KMS-11 (cell line): ENCODE results near the gene DTNB.

Experiments used
- H2AFZ ChIP-seq: fragments of 200-600 bp; sonication (generic); 2 replicates; pipeline ENCODE4 v1.6.1; 2016; ENCODE audit warnings: antibody characterized with exemption, mixed run types, low read depth
- H3K27ac ChIP-seq: fragments of 200-600 bp; sonication (generic); 2 replicates; pipeline ENCODE4 v1.6.1; 2016; ENCODE audit warnings: mild to moderate bottlenecking, mixed run types
- H3K27me3 ChIP-seq: fragments of 200-600 bp; sonication (generic); 2 replicates; pipeline ENCODE4 v1.6.1; 2017; ENCODE audit warnings: mild to moderate bottlenecking, low read depth, mixed run types, moderate library complexity; ENCODE audit not compliant: insufficient read depth
- H3K36me3 ChIP-seq: fragments of 200-600 bp; sonication (generic); 2 replicates; pipeline ENCODE4 v1.6.1; 2017; ENCODE audit warnings: mild to moderate bottlenecking, mixed run types; ENCODE audit not compliant: insufficient read depth
- H3K4me1 ChIP-seq: fragments of 200-600 bp; sonication (generic); 2 replicates; pipeline ENCODE4 v1.6.1; 2016; ENCODE audit warnings: mild to moderate bottlenecking, low read depth, mixed run types; ENCODE audit not compliant: poor library complexity, severe bottlenecking
- H3K4me2 ChIP-seq: fragments of 200-600 bp; sonication (generic); 2 replicates; pipeline ENCODE4 v1.7.0; 2016; ENCODE audit warnings: mild to moderate bottlenecking, mixed run types
- H3K4me3 ChIP-seq: fragments of 200-600 bp; sonication (generic); IDR thresholded peaks from 2 replicates; pipeline ENCODE4 v1.6.1; 2017; ENCODE audit warnings: low read depth, low read length, mixed read lengths; ENCODE audit not compliant: insufficient read depth
- H3K79me2 ChIP-seq: fragments of 200-600 bp; sonication (generic); 2 replicates; pipeline ENCODE4 v1.6.1; 2016; ENCODE audit warnings: low read depth, mixed run types; ENCODE audit not compliant: insufficient read depth
- H3K9ac ChIP-seq: fragments of 200-600 bp; sonication (generic); 2 replicates; pipeline ENCODE4 v1.6.1; 2016; ENCODE audit warnings: mild to moderate bottlenecking, mixed run types
- H4K20me1 ChIP-seq: fragments of 200-600 bp; sonication (generic); 2 replicates; pipeline ENCODE4 v1.6.1; 2016; ENCODE audit warnings: mild to moderate bottlenecking, mixed run types; ENCODE audit not compliant: insufficient read depth
- TF ChIP-seq, protein P1 (sequence below): fragments of 200-600 bp; sonication (generic); conservative IDR thresholded peaks from 2 replicates; pipeline ENCODE4 v1.6.1; 2017; ENCODE audit warnings: low read depth, mild to moderate bottlenecking, antibody characterized with exemption, low read length, moderate library complexity, mixed read lengths

Gene DTNB

DNA sequence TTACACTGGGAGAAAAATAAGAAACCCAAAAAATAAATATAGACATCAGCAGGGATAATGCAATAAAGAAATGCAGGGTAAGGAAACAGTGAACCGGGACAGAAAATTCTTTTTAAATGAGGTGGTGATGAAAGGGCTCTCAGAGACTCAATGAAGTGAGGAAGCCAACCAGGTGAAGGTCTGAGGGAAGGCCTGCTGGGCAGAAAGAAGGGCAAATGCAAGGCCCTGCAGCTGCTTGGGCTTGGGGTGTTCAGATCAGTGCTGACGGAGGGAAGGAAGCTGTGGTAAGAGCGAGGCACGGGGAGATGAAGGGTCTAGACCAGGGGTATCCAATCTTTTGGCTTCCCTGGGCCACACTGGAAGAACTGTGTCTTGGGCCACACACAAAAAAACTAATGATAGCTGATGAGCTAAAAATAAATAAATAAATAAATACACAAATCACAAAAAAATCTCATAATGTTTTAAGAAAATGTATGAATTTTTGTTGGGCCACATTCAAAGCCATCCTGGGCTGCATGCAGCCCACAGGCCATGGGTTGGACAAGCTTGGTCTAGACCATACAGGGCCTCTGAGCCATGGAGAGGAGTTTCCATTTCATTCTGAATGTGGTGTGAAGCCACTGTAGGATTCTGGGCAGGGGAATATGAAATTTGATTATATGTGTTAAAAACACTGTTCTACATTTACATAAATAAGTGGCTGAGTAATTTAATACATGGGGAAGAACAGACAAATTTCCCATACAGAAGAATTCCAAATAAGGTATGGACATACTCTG, 235.3 kb downstream of the DTNB start:
- H3K4me2 ChIP-seq: no peak overlapping the region
- H3K36me3 ChIP-seq: no peaks in the 10 kb centered on the region
- TF ChIP-seq, protein P1, sequence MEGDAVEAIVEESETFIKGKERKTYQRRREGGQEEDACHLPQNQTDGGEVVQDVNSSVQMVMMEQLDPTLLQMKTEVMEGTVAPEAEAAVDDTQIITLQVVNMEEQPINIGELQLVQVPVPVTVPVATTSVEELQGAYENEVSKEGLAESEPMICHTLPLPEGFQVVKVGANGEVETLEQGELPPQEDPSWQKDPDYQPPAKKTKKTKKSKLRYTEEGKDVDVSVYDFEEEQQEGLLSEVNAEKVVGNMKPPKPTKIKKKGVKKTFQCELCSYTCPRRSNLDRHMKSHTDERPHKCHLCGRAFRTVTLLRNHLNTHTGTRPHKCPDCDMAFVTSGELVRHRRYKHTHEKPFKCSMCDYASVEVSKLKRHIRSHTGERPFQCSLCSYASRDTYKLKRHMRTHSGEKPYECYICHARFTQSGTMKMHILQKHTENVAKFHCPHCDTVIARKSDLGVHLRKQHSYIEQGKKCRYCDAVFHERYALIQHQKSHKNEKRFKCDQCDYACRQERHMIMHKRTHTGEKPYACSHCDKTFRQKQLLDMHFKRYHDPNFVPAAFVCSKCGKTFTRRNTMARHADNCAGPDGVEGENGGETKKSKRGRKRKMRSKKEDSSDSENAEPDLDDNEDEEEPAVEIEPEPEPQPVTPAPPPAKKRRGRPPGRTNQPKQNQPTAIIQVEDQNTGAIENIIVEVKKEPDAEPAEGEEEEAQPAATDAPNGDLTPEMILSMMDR: no peak
- no peak overlapping the region for H3K4me3 ChIP-seq
- no peaks in the 10 kb centered on the region for H3K79me2 ChIP-seq
- H4K20me1 ChIP-seq: no peaks in the 10 kb centered on the region
- H3K9ac ChIP-seq: no peak overlapping the region
- H3K4me1 ChIP-seq: peaks cover 3% of the 10 kb centered on the region
- no peak overlapping the region for H2AFZ ChIP-seq
- no peak overlapping the region for H3K27ac ChIP-seq
- H3K27me3 ChIP-seq: no peaks in the 10 kb centered on the region

DNA sequence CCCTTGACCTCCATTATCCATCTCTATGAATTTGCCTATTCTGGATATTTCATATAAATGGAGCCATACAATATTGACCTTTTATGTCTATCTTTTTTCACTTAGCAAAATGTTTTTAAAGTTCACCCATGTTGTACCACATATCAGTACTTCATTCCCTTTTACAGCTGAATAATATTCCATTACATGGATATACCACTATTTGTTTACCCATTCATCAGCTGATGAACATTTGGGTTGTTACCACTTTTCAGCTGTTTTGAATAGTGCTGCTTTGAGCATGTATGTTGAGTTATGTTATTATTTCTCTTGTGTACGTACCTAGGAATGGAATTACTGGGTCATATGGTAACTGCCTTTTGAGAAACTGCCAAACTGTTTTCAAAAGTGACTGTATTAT, 238.0 kb downstream of the DTNB start:
- H3K4me3 ChIP-seq: no peak overlapping the region
- H3K36me3 ChIP-seq: no peaks in the 10 kb centered on the region
- H3K27me3 ChIP-seq: no peaks in the 10 kb centered on the region
- H3K4me1 ChIP-seq: peaks cover 30% of the 10 kb centered on the region
- no peak overlapping the region for H3K4me2 ChIP-seq
- H3K27ac ChIP-seq: no peak overlapping the region
- no peak overlapping the region for H2AFZ ChIP-seq
- no peaks in the 10 kb centered on the region for H3K79me2 ChIP-seq
- no peak overlapping the region for H3K9ac ChIP-seq
- no peaks in the 10 kb centered on the region for H4K20me1 ChIP-seq
- TF ChIP-seq, protein P1: no peak

DNA sequence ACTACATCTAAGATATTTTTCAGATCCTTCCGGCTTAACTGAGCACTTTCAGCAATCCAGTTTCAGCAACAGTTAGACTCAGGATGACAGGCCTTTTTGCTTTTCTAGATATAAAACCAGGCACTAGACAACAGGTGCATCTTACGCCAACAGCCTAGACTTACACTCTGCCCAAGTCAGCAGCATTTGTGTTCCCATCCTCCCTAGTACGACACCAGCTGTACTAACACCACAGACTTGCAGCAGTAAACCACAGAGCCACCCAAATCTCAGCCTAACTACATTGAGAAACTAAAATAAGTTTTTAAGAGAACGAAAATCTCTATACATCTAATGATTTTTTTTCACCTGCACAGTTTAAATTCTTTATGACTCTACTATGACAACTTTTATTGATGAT, 241.8 kb downstream of the DTNB start:
- H4K20me1 ChIP-seq: no peaks in the 10 kb centered on the region
- H3K4me2 ChIP-seq: peak overlapping the region; percentile 51
- no peaks in the 10 kb centered on the region for H3K27me3 ChIP-seq
- H3K4me1 ChIP-seq: peaks cover 34% of the 10 kb centered on the region
- H3K27ac ChIP-seq: peak overlapping the region; percentile 72
- no peaks in the 10 kb centered on the region for H3K36me3 ChIP-seq
- no peak overlapping the region for H3K4me3 ChIP-seq
- TF ChIP-seq, protein P1: no peak
- peak overlapping the region; percentile 14; the same call in 1 of the 2 replicates for H2AFZ ChIP-seq
- peak overlapping the region; percentile 21; the same call in 1 of the 2 replicates for H3K9ac ChIP-seq
- no peaks in the 10 kb centered on the region for H3K79me2 ChIP-seq

DNA sequence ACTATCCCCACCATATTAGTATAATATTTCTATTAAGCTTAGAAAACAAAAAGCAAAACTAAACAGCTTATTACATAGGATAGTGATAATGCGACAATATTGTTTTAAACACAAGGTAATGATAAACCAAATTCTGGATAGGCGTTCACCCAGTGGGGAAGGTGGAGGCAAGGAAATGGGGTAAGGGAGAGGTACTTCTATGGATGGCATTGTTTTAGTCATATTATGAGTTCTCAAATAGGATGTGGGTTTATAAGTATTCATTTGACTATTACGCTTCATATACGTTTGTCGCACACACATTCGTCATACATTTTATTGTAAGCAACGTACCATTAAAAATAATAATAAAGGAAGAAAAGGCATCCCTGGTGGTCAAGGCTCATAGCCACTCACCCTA, 242.8 kb downstream of the DTNB start:
- H3K4me2 ChIP-seq: peak overlapping the region; percentile 51

More for the DNA sequence above, 242.8 kb downstream of the DTNB start:
- Histone ChIP-seq H3K9ac (no peak overlapping the region), H3K36me3 (no peaks in the 10 kb centered on the region), H3K79me2 (no peaks in the 10 kb centered on the region), H3K4me1 (peaks cover 34% of the 10 kb centered on the region), H3K27ac (peak overlapping the region; percentile 72), H4K20me1 (no peaks in the 10 kb centered on the region), H2AFZ (no peak overlapping the region), H3K27me3 (no peaks in the 10 kb centered on the region), H3K4me3 (no peak overlapping the region)
- TF ChIP-seq, protein P1: no peak
